Neural cell (in vitro differentiated cells): ENCODE data around the gene CCDC148. TPM values are rescaled to one million over a fixed set of nuclear protein-coding genes. Genes with fewer than 3 reads are reported as not detected.

Experiments used
- H2AFZ ChIP-seq: fragments of 200-600, 300-800 bp; sonication (generic), shearing (Covaris generic); 2 replicates; pipeline ENCODE4 v1.6.0; 2014; ENCODE audit warnings: low read depth, mild to moderate bottlenecking, antibody characterized with exemption, low read length, moderate library complexity
- H3F3A ChIP-seq: fragments of 200-600 bp; shearing (Covaris generic); 2 replicates; pipeline ENCODE4 v1.6.1; 2016; ENCODE audit warnings: mild to moderate bottlenecking, moderate library complexity, mixed read lengths, antibody characterized with exemption, low read length; ENCODE audit not compliant: insufficient read depth, poor library complexity, severe bottlenecking
- H3K27ac ChIP-seq: fragments of 200-600, 300-800 bp; sonication (generic), shearing (Covaris generic); 2 replicates; pipeline ENCODE4 v1.5.1; 2014; ENCODE audit warnings: mild to moderate bottlenecking, low read length, moderate library complexity
- H3K27me3 ChIP-seq: fragments of 300-800, 200-600 bp; sonication (generic), shearing (Covaris generic); 2 replicates; pipeline ENCODE4 v1.6.0; 2014; ENCODE audit warnings: mild to moderate bottlenecking, low read depth, low read length, moderate library complexity; ENCODE audit not compliant: insufficient read depth
- H3K36me3 ChIP-seq: fragments of 300-800, 200-600 bp; sonication (generic), shearing (Covaris generic); 2 replicates; pipeline ENCODE4 v1.5.1; 2014; ENCODE audit warnings: mild to moderate bottlenecking, antibody characterized with exemption, low read length, moderate library complexity; ENCODE audit not compliant: insufficient read depth
- H3K4me2 ChIP-seq: fragments of 300-800, 200-600 bp; sonication (generic), shearing (Covaris generic); 2 replicates; pipeline ENCODE4 v1.6.0; 2014; ENCODE audit warnings: mild to moderate bottlenecking, low read length
- H3K4me3 ChIP-seq: fragments of 300-800, 200-600 bp; sonication (generic), shearing (Covaris generic); 2 replicates; pipeline ENCODE4 v1.5.1; 2014; ENCODE audit warnings: mild to moderate bottlenecking, low read length, moderate library complexity
- H3K79me2 ChIP-seq: fragments of 200-600 bp; shearing (Covaris generic); replicated peaks from 2 replicates; pipeline ENCODE4 v1.6.0; 2014; ENCODE audit warnings: mild to moderate bottlenecking, low read length, moderate library complexity; ENCODE audit not compliant: insufficient read depth
- H3K9ac ChIP-seq: fragments of 300-800, 200-600 bp; sonication (generic), shearing (Covaris generic); 2 replicates; pipeline ENCODE4 v1.6.1; 2016; ENCODE audit warnings: mild to moderate bottlenecking, low read length, mixed read lengths
- H3K9me2 ChIP-seq: fragments of 200-600 bp; shearing (Covaris generic); 2 replicates; pipeline ENCODE4 v1.6.1; 2016; ENCODE audit warnings: mild to moderate bottlenecking, low read length, mixed read lengths; ENCODE audit not compliant: insufficient read depth
- H3K9me3 ChIP-seq: fragments of 200-600, 300-800 bp; sonication (generic), shearing (Covaris generic); 2 replicates; pipeline ENCODE4 v1.6.1; 2016; ENCODE audit warnings: mild to moderate bottlenecking, mixed run types, low read length, moderate library complexity, mixed read lengths
- H4K20me1 ChIP-seq: fragments of 200-600 bp; shearing (Covaris generic); 2 replicates; pipeline ENCODE4 v1.6.1; 2016; ENCODE audit warnings: mild to moderate bottlenecking, mixed run types; ENCODE audit not compliant: insufficient read depth
- CTCF ChIP-seq: fragments of 450-650 bp; IDR thresholded peaks from 2 replicates; pipeline ENCODE4 v1.5.1; 2014; ENCODE audit warnings: antibody characterized with exemption, mild to moderate bottlenecking, moderate library complexity; ENCODE audit not compliant: poor library complexity, severe bottlenecking
- EP300 ChIP-seq: fragments of 450-650 bp; conservative IDR thresholded peaks from 2 replicates; pipeline ENCODE4 v1.6.1; 2014; ENCODE audit warnings: antibody characterized with exemption, mild to moderate bottlenecking, moderate library complexity; ENCODE audit not compliant: poor library complexity, severe bottlenecking
- EZH2 ChIP-seq: fragments of 200-600, 300-800 bp; shearing (Covaris generic), sonication (generic); IDR thresholded peaks from 2 replicates; pipeline ENCODE4 v1.6.1; 2014; ENCODE audit warnings: antibody characterized with exemption, low read length, borderline replicate concordance, mild to moderate bottlenecking; ENCODE audit not compliant: insufficient read depth, poor library complexity, severe bottlenecking
- MXI1 ChIP-seq: fragments of 450-650 bp; conservative IDR thresholded peaks from 2 replicates; pipeline ENCODE4 v1.6.1; 2014; ENCODE audit warnings: antibody characterized with exemption, mild to moderate bottlenecking; ENCODE audit not compliant: poor library complexity, severe bottlenecking
- POLR2AphosphoS5 ChIP-seq: IDR thresholded peaks from 2 replicates; pipeline ENCODE4 v1.6.1; 2012
- RAD21 ChIP-seq: fragments of 450-650 bp; conservative IDR thresholded peaks from 2 replicates; pipeline ENCODE4 v1.6.1; 2014; ENCODE audit warnings: antibody characterized with exemption, mild to moderate bottlenecking, moderate library complexity
- REST ChIP-seq: IDR thresholded peaks from 2 replicates; pipeline ENCODE4 v1.6.1; 2012; ENCODE audit warnings: borderline replicate concordance
- SMC3 ChIP-seq: fragments of 450-650 bp; conservative IDR thresholded peaks from 2 replicates; pipeline ENCODE4 v1.6.1; 2014; ENCODE audit warnings: antibody characterized with exemption, mild to moderate bottlenecking, moderate library complexity; ENCODE audit not compliant: poor library complexity
- TAF1 ChIP-seq: IDR thresholded peaks from 2 replicates; pipeline ENCODE4 v1.6.1; 2012; ENCODE audit warnings: low read depth
- polyA minus RNA-seq: library from RNA; depleted of rRNA, polyadenylated mRNA; stranded (reverse); fragments of >200 nt; gene quantifications from 2 replicates; pipeline ENCODE4 v1.2.3, GENCODE V29; 2014
- polyA plus RNA-seq: library from polyadenylated mRNA; depleted of rRNA; stranded (reverse); fragments of >200 nt; gene quantifications from 2 replicates; pipeline ENCODE4 v1.2.3, GENCODE V29; 2014

CCDC148 gene
- 1.5 and 1.8 TPM in 2 replicates for polyA plus RNA-seq
- 7.1 and 10.2 TPM in 2 replicates for polyA minus RNA-seq

GRCh38 chr2:158456309-158457066 is at the start of gene CCDC148, which contains the start of gene PKP4:
Gene CCDC148, minus strand, starts transcription at chr2:158456753. Its CDS starts 314 bp downstream, at chr2:158456439.
Gene PKP4, plus strand, starts transcription at chr2:158456952. Its CDS starts 76,233 bp downstream, at chr2:158533185.
- Histone ChIP-seq H3F3A (no peaks in the 10 kb centered on the region), H3K9me2 (no peaks in the 10 kb centered on the region), H3K9me3 (no peaks in the 10 kb centered on the region), H3K27me3 (no peaks in the 10 kb centered on the region), H3K27ac (peak within 1 kb of the TSS; percentile 53), H3K9ac (peak within 1 kb of the TSS; percentile 70), H2AFZ (peak within 1 kb of the TSS; percentile 66), H3K4me2 (peak within 1 kb of the TSS; percentile 87), H4K20me1 (no peaks in the 10 kb centered on the region), H3K36me3 (no peaks in the 10 kb centered on the region), H3K4me3 (peak within 1 kb of the TSS; percentile 89), H3K79me2 (peaks cover 15% of the 10 kb centered on the region)
- TF ChIP-seq EZH2 (no peak), POLR2AphosphoS5 (peak; percentile 55), EP300 (no peak), TAF1 (no peak), CTCF (peak; percentile 44), REST (peak; percentile 18), SMC3 (peak; percentile 11), MXI1 (peak; percentile 56), RAD21 (peak; percentile 27)

GRCh38 chr2:158505448-158505934 is 48.9 kb upstream of the CCDC148 start:
- Histone ChIP-seq H3K27ac (no peak overlapping the region), H4K20me1 (no peaks in the 10 kb centered on the region), H3K4me2 (no peak overlapping the region), H3F3A (no peaks in the 10 kb centered on the region), H3K36me3 (no peaks in the 10 kb centered on the region), H3K4me3 (no peak overlapping the region), H3K79me2 (no peaks in the 10 kb centered on the region), H3K9me2 (no peaks in the 10 kb centered on the region), H3K9me3 (no peaks in the 10 kb centered on the region), H3K27me3 (no peaks in the 10 kb centered on the region), H2AFZ (no peak overlapping the region), H3K9ac (no peak overlapping the region)
- no peak for TF ChIP-seq TAF1
- TF ChIP-seq EZH2: no peak
- no peak for TF ChIP-seq RAD21
- TF ChIP-seq REST: no peak
- TF ChIP-seq EP300: no peak
- no peak for TF ChIP-seq CTCF
- no peak for TF ChIP-seq MXI1
- no peak for TF ChIP-seq POLR2AphosphoS5
- TF ChIP-seq SMC3: no peak
